Ascending aorta (tissue), 2 donors: ENCODE data around the gene ZNF496. TPM values are rescaled to one million over a fixed set of nuclear protein-coding genes. Genes with fewer than 3 reads are reported as not detected.
"Not testable (repeated sequence)": the region's sequence is repeated elsewhere in the genome, so short reads cannot be mapped to it uniquely, and the experiment has no call there.

ENCODE experiments used
- DNase-seq, 2 donors: peaks; one replicate each; pipeline ENCODE4 v3.0.0-alpha.2; 2019; ENCODE audit warnings: low spot score in 2 of 2
- H3K27ac ChIP-seq, 2 donors: fragments of 200-600 bp; sonication (generic); one replicate each; pipeline ENCODE4 v1.5.1; 2016 to 2017; ENCODE audit warnings: mild to moderate bottlenecking in 1 of 2
- H3K27me3 ChIP-seq: fragments of 200-600 bp; sonication (generic); one replicate; pipeline ENCODE4 v1.5.1; 2017
- H3K36me3 ChIP-seq, 2 donors: fragments of 200-600 bp; sonication (generic); one replicate each; pipeline ENCODE4 v1.5.1; 2016
- H3K4me1 ChIP-seq, 2 donors: fragments of 200-600 bp; sonication (generic); one replicate each; pipeline ENCODE4 v1.5.1; 2016 to 2017; ENCODE audit warnings: mild to moderate bottlenecking in 1 of 2
- H3K4me3 ChIP-seq, 2 donors: fragments of 200-600 bp; sonication (generic); one replicate each; pipeline ENCODE4 v1.5.1; 2016 to 2017; ENCODE audit warnings: mild to moderate bottlenecking in 1 of 2
- H3K9me3 ChIP-seq, 2 donors: fragments of 200-600 bp; sonication (generic); one replicate each; pipeline ENCODE4 v1.5.1; 2016
- CTCF ChIP-seq, 3 experiments: fragments of 200-600 bp in 2 of 3; fragments of 450-650 bp in 1 of 3; sonication (generic) in 2 of 3; IDR thresholded peaks; one replicate each; pipeline ENCODE4 v1.5.1; 2016 to 2019; ENCODE audit warnings: antibody characterized with exemption in 3 of 3, mild to moderate bottlenecking in 1 of 3, moderate library complexity in 1 of 3
- intact Hi-C: fragments of 100-400 bp; cut with DNase I; formaldehyde crosslinking; loops from one replicate; pipeline ENCODE4 v1.15.1; 2023
- total RNA-seq: library from RNA; depleted of rRNA; stranded (reverse); fragments of >200 nt; gene quantifications from one replicate; pipeline ENCODE4 v1.1.0, GENCODE V29; 2016

ZNF496 gene
- total RNA-seq, result 38.5 TPM

GRCh38 chr1:247331525-247332214 lies at the start of gene ZNF496:
Gene ZNF496 (minus strand): TSS chr1:247331867. CDS start chr1:247329578, 2,289 bp downstream.
- intact Hi-C loops, result loop anchor here (1.0 to 5.0 kb wide), 5 partner anchors 121 to 764 kb away; partner anchors contain the start of genes AHCTF1, CNST, TFB2M and ZNF670
- H3K27ac ChIP-seq, result peak within 1 kb of the TSS; percentile 92 to 98
- H3K9me3 ChIP-seq, result no peaks in the 10 kb centered on the region
- H3K36me3 ChIP-seq, result peaks cover 17 to 21% of the 10 kb centered on the region in 2 donors
- H3K4me3 ChIP-seq, result peak within 1 kb of the TSS; percentile 91 to 100
- no peaks in the 10 kb centered on the region for H3K27me3 ChIP-seq
- DNase-seq, result peak; percentile 35 to 87
- TF ChIP-seq CTCF (IDR thresholded peaks at IDR 0.05), result no peak
- H3K4me1 ChIP-seq, result peaks cover 7% of the 10 kb centered on the region in 2 donors

GRCh38 chr1:247378334-247379073 lies 46.8 kb upstream of the ZNF496 start:
- intact Hi-C loops, result no loop called here

GRCh38 chr1:247377656-247378055 lies 46.0 kb upstream of the ZNF496 start:
- H3K4me1 ChIP-seq, intact Hi-C loops, H3K27me3 ChIP-seq, DNase-seq, H3K9me3 ChIP-seq, H3K4me3 ChIP-seq, H3K36me3 ChIP-seq, H3K27ac ChIP-seq: not testable (repeated sequence)

More at GRCh38 chr1:247378334-247379073, 46.8 kb upstream of the ZNF496 start:
- Histone ChIP-seq H3K27me3 (no peaks in the 10 kb centered on the region), H3K36me3 (no peaks in the 10 kb centered on the region), H3K27ac (no peak overlapping the region), H3K4me3 (no peak overlapping the region), H3K9me3 (no peaks in the 10 kb centered on the region), H3K4me1 (no peaks in the 10 kb centered on the region)
- no peak for TF ChIP-seq CTCF (IDR thresholded peaks at IDR 0.05)
- no peak for DNase-seq

GRCh38 chr1:247376659-247377058 lies 45.0 kb upstream of the ZNF496 start:
- Histone ChIP-seq H3K4me3 (no peak overlapping the region), H3K27me3 (no peaks in the 10 kb centered on the region), H3K4me1 (no peaks in the 10 kb centered on the region), H3K27ac (no peak overlapping the region), H3K9me3 (no peaks in the 10 kb centered on the region), H3K36me3 (no peaks in the 10 kb centered on the region)
- no peak for DNase-seq
- intact Hi-C loops, result no loop called here
- no peak for TF ChIP-seq CTCF (IDR thresholded peaks at IDR 0.05)

- H3K27ac ChIP-seq, result no peak overlapping the region
- H3K4me3 ChIP-seq, result no peak overlapping the region
- no peak for DNase-seq
- H3K36me3 ChIP-seq, result no peaks in the 10 kb centered on the region
- H3K9me3 ChIP-seq, result no peaks in the 10 kb centered on the region
- no peaks in the 10 kb centered on the region for H3K27me3 ChIP-seq
- intact Hi-C loops, result no loop called here
- H3K4me1 ChIP-seq, result no peaks in the 10 kb centered on the region
- no peak for TF ChIP-seq CTCF (IDR thresholded peaks at IDR 0.05)
These were observed 44.1 kb upstream of the ZNF496 start for GRCh38 chr1:247375747-247376146.

GRCh38 chr1:247374651-247375334 lies 43.1 kb upstream of the ZNF496 start:
- H3K9me3 ChIP-seq, H3K4me3 ChIP-seq, H3K36me3 ChIP-seq, H3K27me3 ChIP-seq, H3K27ac ChIP-seq, H3K4me1 ChIP-seq, DNase-seq: not testable (repeated sequence)
- intact Hi-C loops, result loop anchor here (5.0 kb wide), 1 partner anchor 113 kb away; no protein-coding TSS in a partner anchor
